Hypothalamus (tissue), 51 donors: Measurements from ENCODE around the gene ANKFN1.

Source experiments
- DNase-seq, 51 donors: peaks; one replicate each; lab custom pipeline; 2025; lab: John Stamatoyannopoulos, UW

ANKFN1 gene, protein sequence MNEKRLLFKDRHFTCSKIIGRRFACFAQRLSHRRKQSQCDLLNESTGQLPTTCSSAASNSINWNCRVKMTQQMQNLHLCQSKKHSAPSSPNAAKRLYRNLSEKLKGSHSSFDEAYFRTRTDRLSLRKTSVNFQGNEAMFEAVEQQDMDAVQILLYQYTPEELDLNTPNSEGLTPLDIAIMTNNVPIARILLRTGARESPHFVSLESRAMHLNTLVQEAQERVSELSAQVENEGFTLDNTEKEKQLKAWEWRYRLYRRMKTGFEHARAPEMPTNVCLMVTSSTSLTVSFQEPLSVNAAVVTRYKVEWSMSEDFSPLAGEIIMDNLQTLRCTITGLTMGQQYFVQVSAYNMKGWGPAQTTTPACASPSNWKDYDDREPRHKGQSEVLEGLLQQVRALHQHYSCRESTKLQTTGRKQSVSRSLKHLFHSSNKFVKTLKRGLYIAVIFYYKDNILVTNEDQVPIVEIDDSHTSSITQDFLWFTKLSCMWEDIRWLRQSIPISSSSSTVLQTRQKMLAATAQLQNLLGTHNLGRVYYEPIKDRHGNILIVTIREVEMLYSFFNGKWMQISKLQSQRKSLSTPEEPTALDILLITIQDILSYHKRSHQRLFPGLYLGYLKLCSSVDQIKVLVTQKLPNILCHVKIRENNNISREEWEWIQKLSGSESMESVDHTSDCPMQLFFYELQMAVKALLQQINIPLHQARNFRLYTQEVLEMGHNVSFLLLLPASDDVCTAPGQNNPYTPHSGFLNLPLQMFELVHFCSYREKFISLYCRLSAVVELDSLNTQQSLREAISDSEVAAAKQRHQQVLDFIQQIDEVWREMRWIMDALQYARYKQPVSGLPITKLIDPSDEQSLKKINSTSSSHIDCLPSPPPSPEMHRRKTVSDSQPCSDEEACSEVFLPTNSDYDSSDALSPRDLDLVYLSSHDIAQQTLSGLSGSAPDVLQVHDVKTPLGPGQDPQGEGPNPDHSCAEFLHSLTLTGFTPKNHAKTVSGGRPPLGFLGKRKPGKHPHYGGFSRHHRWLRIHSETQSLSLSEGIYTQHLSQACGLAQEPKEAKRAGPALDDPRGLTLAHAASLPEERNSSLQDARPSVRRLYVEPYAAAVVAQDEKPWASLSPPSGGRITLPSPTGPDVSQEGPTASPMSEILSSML

DNA sequence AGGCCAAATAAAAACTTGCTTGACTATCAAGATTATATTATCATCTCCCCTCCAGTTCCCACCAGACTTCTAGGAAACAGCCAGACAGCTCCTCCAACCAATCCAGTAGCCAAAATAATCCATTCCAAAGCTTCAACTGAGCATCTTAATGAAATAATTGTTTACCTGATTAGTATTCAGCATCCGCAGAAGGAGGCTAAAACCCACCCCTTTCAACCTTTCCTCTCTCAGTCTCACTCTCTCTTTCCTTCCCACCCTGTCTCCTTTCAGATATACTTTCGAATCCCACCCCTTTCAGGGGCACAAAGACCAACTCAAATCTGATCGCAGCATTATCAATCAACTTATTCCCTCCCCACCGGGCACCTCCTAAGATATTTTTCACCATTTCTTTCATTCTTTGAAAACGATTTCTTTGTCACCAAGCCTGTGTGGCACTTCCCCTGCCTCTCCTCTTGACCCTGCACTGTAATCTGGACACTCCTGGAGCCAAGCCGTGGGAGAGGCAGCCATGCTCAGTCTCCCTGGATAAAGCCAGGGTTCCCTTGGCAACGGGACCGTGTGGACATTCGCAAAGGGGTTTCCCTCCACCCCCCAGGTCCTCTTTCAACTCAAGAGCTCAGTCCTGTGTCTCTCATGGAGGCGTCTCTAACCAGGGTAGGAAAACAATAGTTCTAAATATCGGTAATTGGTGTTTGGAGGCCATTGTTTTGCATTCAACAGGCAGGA is at the start of gene ANKFN1:
ANKFN1 (plus strand) TSS at position 602 of the 729 bp plus-strand sequence. CDS start 59,193 bp downstream, outside the sequence.
- DNase-seq: peak in 26 of 51 donors; percentile 3 to 57 (median 26)

DNA sequence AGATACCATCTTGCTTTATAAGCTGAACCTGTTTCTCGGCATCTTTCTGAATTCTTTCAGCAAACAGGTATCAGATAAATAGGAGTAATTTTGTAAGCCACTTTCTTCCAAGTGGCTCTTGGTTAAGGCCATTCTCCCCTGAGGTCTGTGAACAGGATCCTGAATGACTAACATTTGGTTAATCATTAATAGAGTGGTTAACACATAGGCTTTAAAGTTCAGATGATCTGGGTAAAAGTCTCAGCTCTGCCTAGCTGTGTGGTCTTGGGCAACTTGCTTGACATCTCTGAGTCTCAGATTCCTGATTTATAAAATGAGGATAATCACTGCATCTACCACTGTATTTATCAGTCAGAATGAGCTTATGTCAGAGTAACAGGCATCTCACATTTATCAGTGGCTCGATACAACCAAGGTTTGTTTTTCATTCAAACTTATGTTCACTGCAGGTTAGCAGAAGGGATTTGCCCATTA is 44.4 kb upstream of the ANKFN1 start:
- DNase-seq: no peak

DNA sequence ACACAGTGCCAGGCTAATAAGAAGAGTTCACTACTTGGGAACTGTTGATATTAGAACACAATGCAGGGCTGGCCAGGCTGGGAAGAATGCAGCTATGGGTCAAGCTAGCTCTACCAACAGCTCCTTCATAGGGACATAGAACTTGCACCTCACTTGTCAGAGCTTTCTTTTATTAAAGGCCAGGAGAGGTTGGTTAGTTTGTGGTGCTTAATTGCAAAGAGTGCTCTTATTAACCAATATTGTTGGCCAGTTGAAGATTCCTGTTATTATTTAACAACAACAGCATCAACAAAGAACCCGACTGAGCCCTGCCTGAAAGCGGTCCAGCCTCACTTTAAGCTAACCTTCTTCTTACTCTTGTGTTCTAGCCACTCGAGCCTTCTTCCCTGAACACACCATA is 43.4 kb upstream of the ANKFN1 start:
- DNase-seq: no peak

DNA sequence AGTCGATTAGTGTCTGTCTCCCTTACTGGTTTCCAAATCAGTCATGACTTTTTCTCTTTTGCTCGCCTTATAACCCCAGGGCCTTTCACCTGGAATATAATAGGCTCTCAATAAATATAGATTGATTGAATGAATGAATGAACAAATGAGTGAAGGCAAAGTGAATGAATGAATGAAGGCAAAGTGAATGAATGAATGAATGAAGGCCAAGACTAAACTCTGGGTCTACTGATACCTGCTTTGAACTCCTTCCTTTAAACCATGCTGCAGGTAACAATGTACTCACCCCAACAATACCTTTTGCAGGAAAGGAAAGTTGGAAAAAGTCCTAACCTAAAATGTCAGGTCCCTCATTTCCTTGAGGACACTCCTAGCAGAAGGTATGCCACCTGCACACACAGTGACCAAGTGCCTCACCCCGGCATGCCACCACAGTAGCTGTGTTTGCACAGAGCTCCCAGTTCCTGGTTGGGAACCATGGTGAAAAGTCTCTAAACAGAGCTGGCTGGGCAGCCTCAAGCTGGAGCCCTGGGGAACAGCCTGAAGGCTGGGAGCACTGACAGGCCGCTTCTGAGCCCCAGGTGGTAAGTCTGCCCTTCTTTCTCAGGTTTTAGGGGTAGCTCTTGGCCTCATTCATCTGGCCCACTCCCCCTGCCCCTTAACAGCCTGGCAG is 42.7 kb upstream of the ANKFN1 start:
- no peak for DNase-seq

DNA sequence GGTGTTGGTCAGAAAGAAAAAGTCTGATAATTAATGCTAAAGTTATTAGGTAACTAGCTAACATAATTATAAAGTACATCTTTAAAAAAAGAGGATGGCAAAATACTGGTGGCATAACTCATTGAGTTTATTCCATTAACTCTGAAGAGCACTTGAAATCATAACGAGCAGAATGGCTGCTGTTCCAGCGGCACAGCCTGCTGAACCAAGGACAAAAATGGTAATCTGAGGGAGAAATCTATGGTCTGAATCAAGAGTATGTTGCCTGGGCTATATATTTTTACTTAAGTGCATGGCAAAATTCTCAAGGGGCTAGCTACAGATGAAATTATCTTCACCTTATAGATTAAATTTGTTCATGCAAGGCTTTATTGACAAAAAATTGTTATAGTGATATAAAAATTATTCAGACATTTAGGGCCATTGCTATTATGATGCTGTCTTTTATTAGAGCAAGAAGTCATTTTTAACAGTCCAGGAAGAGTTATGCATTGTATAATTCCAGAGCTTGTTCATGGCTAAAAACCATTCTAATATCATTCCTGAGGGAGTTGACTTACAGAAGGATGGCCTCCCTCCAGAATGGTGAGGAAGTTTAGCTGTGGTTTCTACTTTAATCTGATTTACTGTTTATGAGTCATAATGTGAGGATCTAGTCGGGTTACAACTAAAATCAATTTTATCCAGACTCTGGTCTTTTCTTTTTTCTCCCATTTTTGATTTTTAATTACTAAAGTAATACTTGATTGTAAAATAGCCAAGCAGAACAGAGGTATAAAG is 41.4 kb upstream of the ANKFN1 start:
- no peak for DNase-seq

GRCh38 chr17:56113486-56113885 is 39.8 kb upstream of the ANKFN1 start:
- DNase-seq: no peak

DNA sequence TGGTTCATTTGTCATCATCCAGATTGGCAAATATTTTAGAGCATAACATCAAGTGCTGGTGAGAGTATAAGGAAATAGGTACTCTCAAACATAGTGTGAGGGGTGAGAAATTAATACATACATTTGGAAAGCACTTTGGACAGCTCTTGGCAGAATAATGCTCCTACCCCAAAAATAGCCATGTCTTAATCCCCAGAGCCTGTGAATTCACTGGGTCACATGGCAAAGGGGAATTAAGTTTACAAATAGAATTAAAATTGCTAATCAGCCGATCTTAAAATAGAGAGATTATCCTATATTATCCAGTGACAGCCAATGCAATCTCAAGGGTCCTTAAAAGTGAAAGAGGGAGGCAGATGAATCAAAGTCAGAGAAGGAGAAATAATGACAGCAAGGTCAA is 38.8 kb upstream of the ANKFN1 start:
- no peak for DNase-seq

DNA sequence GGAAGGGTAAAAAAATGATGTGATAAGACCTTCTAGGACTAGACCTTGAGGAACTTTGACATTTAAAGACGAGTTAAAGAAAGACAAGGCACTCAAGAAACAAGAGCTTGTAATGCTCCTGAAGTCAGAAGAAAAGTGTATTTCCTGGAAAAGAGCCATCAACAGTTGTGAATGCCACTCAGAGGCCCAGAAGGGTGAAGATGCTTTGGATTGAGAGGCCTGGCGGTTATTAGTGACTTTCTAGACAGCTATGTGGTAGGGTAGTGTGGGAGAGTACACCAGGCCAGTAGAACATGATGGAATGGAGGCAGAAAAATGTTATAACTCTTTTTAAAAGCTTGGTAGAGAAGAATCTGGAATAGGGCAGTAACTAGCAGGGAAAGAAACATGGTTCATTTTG is 34.1 kb upstream of the ANKFN1 start:
- no peak for DNase-seq

DNA sequence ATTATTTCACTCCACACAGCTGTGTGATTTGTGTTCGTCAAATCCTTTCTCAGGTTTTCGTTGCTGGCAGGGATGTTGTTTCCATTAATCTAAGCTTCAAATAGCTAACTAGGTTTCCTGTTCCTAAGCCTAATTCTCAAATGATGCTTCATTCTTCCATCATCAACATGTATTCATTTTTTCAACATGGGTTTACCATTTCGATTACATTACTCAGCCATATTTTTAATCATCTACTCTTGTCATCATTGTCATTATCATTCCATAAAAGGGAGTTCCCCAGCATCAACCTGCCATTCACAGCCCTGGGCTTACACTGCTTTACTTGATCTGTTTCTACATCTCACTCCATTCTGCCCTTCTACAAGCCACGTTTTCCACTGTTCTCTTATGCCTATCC is 33.3 kb upstream of the ANKFN1 start:
- no peak for DNase-seq

DNA sequence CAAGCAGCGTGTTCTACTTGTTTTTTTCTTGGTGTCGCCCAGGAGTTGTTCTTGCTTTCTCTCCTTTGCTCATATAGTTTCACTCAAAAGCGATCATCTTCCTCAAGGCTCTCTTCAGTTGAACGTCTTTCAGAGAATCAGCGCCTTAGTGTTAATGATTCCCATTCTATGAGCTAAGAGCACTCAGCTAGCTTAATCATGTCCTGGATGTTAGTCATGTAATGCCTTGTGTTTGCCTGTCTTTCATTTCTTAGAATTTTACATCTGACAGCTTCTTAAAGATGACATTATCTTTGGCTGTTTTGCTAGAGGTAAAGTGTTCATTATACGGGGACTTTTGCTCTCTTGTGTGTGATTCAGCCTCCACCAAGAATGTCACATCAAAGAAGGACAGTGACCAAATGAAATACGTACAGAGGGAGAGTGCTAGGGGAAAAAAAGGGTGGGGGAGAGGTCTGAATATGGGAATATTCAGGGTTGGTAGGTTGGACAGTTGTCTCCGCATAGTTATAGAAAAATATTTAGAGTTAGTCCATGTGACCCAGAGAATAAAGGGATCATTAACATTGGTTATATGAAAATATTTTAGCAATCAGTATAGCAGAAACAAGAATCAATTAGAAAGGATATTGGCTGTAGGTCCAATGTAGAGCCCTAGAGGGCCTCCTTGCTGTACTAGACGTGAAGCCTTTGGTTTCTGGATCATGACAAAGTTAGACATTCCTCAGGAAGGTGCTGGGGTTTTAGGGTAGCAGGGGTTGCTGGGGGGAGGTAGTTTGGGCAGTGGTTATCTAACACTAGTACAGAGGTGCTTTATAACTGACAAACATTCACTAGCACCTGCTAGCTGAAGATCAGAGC is 31.9 kb upstream of the ANKFN1 start:
- no peak for DNase-seq

DNA sequence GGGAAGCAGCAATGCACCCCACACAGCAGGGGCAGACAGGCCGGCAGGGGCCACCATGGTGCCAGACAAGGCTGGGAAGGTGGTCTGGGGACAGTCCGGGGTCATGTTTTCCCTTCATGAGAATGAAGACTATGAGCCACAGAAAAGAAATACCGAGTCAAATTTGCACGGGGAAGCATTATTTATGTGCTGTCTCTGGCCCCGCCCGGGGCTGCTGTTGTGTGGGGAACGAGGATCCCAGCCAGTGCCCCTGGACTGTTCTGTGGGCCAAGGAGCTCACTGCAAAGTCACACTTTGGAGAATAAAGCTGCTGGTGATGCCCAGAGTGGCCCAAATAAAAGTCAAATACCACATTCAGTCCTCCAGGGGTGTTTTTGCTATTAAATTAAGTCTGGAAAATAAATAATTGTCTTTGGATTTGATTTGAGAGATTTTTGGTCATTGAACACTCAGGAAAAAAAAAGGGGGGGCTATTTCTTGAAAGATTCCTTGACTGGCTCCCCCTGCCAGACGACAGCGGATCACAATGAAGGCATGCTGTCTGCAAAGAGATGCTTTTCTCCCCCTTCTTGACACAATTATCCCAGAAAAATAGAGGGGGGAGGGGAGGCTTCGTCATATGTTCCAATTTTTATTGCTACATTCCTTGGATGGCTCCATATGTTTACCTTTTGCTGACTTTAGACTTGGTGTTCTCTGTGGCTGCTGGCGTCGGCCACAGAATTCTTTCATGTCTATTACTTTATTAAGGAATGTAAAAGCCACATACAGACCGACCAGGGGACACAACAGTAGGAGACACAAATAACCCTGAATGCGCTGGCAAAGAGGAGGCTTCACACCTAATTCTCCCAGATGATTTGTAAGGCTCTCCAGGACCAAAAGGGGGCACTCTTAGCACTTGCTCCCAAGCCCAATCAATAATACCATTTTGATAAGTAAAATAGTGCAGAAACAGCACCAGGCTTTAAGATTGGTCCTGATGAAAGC is 27.1 kb upstream of the ANKFN1 start:
- peak in 2 of 51 donors; percentile 2 to 3 for DNase-seq

- peak in 5 of 51 donors; percentile 0 to 26 (median 13) for DNase-seq
Observed at GRCh38 chr17:56130026-56130425, 23.2 kb upstream of the ANKFN1 start.

DNA sequence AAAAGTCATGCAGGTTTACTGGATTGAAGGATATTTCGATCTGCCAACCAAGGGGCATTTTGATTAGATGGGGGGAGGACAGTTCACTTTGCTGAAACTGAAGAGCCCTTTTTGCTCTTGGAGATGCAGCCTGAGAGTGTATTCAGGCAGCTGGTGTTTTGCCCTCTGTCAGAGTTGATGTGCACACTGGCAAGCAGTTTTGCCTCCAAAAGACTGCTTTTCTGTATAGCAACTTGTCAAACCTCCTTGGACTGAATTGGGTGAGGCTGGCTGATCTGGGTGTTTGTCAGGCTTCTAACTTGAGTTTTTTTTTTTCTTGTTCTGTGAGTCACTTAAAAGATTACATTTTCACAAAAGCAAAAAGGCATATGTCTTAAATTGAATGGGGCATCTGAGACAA is 22.6 kb upstream of the ANKFN1 start:
- DNase-seq: peak in 5 of 51 donors; percentile 1 to 21 (median 1)

- no peak for DNase-seq
Observed at GRCh38 chr17:56131431-56131830, 21.8 kb upstream of the ANKFN1 start.

GRCh38 chr17:56136301-56136700 is 17.0 kb upstream of the ANKFN1 start:
- no peak for DNase-seq

DNA sequence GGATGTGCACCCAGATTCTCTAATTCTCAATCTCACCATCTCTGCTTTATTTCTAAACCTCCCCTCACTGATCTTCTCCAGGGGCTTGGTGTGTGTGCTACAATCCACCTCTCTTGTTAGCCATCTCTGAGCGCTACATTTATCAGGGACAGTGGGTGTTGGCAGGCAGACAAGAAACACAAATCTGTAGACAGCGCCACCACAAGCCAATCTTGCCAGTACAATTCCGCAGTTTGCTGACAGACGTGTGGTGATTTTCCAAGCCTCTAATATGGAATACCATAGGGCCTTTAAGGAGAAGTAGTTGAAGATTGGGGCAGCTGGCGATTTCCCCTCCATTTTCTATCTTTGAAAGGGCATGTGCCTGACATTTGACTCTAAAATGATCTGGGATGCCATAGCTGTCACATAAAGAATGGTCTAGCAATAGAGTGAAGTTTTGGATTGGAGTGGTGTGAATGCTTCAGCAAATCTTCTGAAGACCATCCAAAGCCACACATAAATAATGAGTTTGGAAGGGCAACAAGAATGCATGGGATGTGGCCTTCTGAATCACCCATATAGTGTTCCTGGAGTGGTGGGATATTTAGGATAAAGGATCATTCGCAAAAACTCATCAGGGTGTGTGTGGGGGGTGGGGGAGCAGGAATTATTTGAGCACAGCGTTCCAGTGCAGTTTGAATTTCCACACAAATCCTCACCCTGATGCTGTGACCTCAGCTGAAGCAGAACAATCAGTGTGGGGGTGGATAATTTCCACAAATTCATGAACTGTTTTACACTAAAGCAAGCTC is 12.0 kb upstream of the ANKFN1 start:
- DNase-seq: no peak
